BE2C (cell line): ENCODE results near the gene FOXK2.

ENCODE experiments used
- DNase-seq: peaks from one replicate; pipeline ENCODE4 v3.0.0-alpha.2; 2020
- H3K27me3 ChIP-seq: fragments of 250-450 bp; sonication (Bioruptor Pico); 2 replicates; pipeline ENCODE4 v1.5.1; 2020; ENCODE audit warnings: mild to moderate bottlenecking
- H3K36me3 ChIP-seq: fragments of 250-450 bp; sonication (Bioruptor Pico); 2 replicates; pipeline ENCODE4 v1.5.1; 2020; ENCODE audit warnings: mild to moderate bottlenecking
- H3K4me1 ChIP-seq: fragments of 250-450 bp; sonication (Bioruptor Pico); 2 replicates; pipeline ENCODE4 v1.5.1; 2020
- H3K4me3 ChIP-seq: 2 replicates; pipeline ENCODE4 v1.5.1; 2011; ENCODE audit warnings: low read depth, low read length
- H3K9me3 ChIP-seq: fragments of 250-450 bp; sonication (Bioruptor Pico); 2 replicates; pipeline ENCODE4 v1.5.1; 2020
- TF ChIP-seq, protein P1 (sequence below): IDR thresholded peaks from 2 replicates; pipeline ENCODE4 v1.5.1; 2012; ENCODE audit warnings: mild to moderate bottlenecking, low read depth, low read length

The FOXK2 gene

DNA sequence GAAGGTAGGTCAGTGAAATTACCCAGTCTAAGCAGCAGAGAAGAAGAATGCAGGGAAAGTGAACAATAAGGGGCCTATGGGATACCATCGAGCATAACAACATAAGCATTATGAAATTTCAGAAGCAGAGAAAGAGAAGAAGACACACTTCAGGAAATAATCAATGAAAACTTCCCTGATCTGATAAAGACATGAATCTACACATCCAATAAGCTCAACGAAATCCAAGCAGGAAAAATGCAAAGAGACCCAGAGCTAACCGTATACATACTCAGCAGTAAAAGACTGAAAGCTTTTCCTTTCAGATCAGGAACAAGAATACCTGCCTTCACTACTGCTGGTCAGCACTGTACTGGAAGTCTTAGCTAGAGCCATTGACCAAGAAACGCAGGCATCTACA, 90.1 kb downstream of the FOXK2 start:
- TF ChIP-seq, protein P1, sequence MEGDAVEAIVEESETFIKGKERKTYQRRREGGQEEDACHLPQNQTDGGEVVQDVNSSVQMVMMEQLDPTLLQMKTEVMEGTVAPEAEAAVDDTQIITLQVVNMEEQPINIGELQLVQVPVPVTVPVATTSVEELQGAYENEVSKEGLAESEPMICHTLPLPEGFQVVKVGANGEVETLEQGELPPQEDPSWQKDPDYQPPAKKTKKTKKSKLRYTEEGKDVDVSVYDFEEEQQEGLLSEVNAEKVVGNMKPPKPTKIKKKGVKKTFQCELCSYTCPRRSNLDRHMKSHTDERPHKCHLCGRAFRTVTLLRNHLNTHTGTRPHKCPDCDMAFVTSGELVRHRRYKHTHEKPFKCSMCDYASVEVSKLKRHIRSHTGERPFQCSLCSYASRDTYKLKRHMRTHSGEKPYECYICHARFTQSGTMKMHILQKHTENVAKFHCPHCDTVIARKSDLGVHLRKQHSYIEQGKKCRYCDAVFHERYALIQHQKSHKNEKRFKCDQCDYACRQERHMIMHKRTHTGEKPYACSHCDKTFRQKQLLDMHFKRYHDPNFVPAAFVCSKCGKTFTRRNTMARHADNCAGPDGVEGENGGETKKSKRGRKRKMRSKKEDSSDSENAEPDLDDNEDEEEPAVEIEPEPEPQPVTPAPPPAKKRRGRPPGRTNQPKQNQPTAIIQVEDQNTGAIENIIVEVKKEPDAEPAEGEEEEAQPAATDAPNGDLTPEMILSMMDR, result no peak
- Histone ChIP-seq H3K4me3 (no peak overlapping the region), H3K9me3 (no peaks in the 10 kb centered on the region), H3K36me3 (peaks cover 36% of the 10 kb centered on the region), H3K4me1 (peaks cover 5% of the 10 kb centered on the region), H3K27me3 (no peaks in the 10 kb centered on the region)
- DNase-seq, result no peak

DNA sequence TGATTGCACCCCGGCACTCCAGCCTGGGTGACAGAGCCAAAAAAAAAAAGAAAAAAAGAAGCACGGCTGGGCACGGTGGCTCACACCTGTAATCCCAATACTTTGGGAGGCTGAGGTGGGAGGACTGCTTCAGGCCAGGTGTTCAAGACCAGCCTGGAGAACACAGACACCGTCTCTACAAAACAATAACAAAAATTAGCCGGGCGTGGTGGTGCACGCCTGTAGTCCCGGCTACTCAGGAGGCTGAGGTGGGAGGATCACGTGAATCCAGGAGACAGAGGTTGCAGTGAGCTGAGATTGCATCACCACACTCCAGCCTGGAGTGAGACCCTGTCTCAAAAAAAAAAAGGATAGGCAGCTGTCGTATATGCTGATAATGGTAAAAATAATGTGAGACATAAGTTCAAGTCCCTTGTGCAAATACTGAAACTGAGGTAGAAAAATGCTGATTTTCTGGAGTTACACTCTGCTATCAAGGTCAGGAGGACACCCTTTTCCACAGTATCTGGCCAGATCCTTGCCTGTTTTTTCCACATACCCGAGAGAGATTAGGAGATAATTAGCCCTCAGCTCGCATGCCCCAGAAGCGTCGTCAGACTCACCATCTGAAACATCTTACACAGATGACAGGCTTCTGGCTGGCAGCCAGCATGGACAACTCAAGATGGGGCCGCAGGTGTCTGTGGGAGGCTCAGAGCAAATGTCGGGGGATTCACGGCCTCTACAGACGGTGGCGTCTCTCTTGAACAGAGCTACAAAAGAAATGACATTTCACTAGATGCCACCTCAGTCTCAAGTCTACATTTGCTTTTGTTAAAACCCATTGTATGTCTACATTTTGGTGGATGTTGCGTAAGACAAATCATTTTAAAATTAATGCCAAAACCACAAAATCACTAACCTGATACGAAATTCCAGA, 91.9 kb downstream of the FOXK2 start:
- Histone ChIP-seq H3K9me3 (no peaks in the 10 kb centered on the region), H3K4me1 (peaks cover 5% of the 10 kb centered on the region), H3K27me3 (no peaks in the 10 kb centered on the region), H3K36me3 (peaks cover 38% of the 10 kb centered on the region), H3K4me3 (no peak overlapping the region)
- DNase-seq, result peak; percentile 84
- TF ChIP-seq, protein P1, result no peak

DNA sequence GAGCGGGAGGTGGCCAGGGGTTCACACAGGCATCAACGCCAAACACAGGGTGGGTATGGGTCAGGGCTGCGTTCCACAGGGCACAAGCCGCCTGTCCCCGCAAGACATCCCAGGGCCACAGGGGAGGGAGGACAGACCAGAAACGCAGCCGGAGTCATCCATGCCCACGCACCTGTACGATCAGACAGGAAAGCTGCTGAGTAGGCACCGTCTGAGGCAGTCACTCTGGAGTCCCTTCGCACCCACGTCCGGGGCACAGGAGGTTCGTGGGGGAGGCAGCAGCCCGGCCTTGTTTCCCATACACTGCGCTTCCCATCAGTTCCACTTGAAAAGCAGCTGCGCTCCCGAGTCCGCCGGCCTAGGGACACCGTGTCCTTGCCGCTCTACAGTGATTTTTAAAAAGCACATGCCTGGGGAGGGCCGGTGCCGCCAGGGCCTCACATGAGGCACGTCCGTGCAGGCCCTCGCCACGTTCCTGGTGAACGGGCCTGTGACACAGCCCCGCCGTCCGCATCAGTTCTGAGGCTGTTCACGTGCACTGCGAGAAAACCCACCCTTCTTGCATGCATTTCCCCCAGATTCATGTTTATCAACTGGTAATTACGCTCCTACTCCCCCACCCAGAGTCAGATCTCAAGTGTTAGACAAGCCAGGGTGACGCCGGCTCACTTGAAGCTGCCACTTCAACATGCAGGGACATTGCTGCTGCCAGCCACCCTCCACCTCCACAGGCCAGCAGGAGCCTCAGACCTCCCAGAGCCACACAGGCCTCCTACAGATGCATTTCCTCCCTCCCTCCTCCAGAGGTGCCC, 94.0 kb downstream of the FOXK2 start:
- H3K36me3 ChIP-seq, result peaks cover 52% of the 10 kb centered on the region
- TF ChIP-seq, protein P1, result peak; percentile 16; the same call in 1 of the 2 replicates

DNA sequence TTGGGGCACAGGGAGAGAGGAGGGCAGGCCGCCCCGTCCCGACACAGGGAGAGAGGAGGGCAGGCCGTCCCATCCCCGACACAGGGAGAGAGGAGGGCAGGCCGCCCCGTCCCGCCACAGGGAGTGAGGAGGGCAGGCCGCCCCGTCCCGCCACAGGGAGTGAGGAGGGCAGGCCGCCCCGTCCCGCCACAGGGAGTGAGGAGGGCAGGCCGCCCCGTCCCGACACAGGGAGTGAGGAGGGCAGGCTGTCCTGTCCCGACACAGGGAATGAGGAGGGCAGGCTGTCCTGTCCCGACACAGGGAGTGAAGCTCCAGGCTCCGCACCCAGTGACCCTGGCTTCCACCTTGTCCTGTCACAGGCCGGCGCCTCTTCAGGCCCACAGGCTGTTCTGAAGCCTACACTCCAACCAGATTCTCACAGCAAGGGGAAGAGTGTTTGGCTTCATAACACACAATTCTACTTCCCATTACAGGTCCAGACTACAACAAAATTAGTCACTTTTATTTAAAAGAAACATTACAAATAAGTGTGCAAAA, 94.6 kb downstream of the FOXK2 start:
- Histone ChIP-seq H3K4me3 (no peak overlapping the region), H3K27me3 (no peaks in the 10 kb centered on the region), H3K4me1 (peaks cover 5% of the 10 kb centered on the region), H3K36me3 (peaks cover 58% of the 10 kb centered on the region), H3K9me3 (no peaks in the 10 kb centered on the region)
- peak; percentile 30 for DNase-seq
- TF ChIP-seq, protein P1, result no peak

More for the DNA sequence above, 94.0 kb downstream of the FOXK2 start:
- Histone ChIP-seq H3K4me3 (no peak overlapping the region), H3K27me3 (no peaks in the 10 kb centered on the region), H3K9me3 (no peaks in the 10 kb centered on the region), H3K4me1 (peaks cover 5% of the 10 kb centered on the region)
- peak; percentile 77 for DNase-seq

DNA sequence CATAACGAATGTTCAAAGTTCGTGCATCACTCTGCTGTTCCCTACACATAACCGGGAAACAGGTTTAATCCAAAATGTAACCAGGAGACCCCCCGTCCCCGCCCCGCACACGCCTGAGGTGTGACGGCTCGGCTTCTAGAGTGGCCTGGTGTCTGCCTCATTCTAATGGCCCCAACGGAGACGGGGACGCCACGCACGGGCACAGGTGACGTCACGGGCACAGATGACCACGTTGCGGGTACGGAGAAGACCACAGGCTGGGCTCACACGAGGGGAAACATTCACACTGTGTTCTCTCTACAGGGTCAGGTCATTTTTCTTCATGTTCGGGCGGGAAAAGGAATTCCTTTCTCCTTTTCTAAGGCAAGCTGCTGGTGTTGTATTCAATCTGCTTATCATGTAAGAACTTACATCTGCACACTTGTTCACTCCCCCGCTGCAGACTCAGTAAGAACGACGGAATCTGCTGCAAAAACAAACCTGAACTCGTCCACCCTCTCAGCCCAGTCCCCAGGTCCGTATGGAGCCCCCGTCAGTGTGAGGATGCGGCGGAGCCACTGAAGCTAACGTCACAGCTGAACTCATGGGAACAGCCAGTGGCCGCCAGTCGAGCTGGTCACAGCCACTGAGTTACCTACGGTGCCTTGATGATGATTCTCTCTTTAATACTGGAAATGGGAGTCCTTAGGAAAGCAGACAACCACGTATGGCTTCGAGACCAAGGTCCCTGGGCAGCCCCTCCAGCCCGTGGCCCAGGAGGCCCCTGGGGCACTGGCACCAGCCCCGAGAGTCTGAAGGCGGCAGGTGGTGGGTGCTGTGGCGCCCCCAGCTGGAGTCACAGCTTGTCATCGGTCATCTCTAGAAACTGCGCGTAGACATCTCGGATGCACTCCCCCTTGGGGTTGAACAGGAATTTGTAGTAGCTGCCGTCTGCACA, 95.8 kb downstream of the FOXK2 start:
- TF ChIP-seq, protein P1, result peak; percentile 24; the same call in 1 of the 2 replicates
- Histone ChIP-seq H3K4me1 (peaks cover 5% of the 10 kb centered on the region), H3K36me3 (peaks cover 65% of the 10 kb centered on the region), H3K9me3 (no peaks in the 10 kb centered on the region), H3K4me3 (no peak overlapping the region), H3K27me3 (no peaks in the 10 kb centered on the region)
- no peak for DNase-seq
